ENCODE data around the gene ACO1.

DNA sequence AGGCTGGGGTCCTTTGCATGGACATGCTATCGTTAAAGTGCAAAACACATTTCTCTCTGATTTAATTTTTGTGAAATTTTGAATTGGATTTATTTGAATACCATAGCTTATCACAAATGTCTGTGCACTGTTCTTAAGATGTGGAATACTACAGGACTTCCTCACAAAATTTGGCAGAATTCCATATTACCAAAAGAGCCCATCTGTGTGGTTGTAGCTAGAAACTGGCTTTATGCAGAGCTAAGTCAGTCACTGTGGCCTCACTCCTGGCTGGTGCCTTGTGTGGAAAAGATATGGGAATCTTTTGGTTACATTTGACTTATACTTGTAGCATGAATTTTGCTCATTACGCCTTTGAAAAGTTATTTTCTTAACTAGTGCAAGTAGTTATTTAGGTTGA is 35.5 kb downstream of the ACO1 start:
- TF ChIP-seq, protein P1, sequence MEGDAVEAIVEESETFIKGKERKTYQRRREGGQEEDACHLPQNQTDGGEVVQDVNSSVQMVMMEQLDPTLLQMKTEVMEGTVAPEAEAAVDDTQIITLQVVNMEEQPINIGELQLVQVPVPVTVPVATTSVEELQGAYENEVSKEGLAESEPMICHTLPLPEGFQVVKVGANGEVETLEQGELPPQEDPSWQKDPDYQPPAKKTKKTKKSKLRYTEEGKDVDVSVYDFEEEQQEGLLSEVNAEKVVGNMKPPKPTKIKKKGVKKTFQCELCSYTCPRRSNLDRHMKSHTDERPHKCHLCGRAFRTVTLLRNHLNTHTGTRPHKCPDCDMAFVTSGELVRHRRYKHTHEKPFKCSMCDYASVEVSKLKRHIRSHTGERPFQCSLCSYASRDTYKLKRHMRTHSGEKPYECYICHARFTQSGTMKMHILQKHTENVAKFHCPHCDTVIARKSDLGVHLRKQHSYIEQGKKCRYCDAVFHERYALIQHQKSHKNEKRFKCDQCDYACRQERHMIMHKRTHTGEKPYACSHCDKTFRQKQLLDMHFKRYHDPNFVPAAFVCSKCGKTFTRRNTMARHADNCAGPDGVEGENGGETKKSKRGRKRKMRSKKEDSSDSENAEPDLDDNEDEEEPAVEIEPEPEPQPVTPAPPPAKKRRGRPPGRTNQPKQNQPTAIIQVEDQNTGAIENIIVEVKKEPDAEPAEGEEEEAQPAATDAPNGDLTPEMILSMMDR (IDR thresholded peaks at IDR 0.05): no peak
- TF ChIP-seq POLR2A (IDR thresholded peaks at IDR 0.05): no peak
